HepG2 (cell line): ENCODE measurements around the gene PUDP. TPM values are rescaled to one million over a fixed set of nuclear protein-coding genes. Genes with fewer than 3 reads are reported as not detected.

Experiments used
- ATAC-seq: fragments of 200-7000 bp; cut with Tn5 transposase; 3 replicates; pipeline ENCODE4 v1.9.1; 2020; ENCODE audit warnings: mild to moderate bottlenecking, moderate library complexity
- BruUV-seq: library from RNA; stranded (reverse); fragments of 400-500 nt; replicated peaks from 2 replicates; lab custom pipeline; 2021; lab: Mats Ljungman, UMichigan
- CTCF ChIA-PET: fragments of 300-600 bp; formaldehyde crosslinking; extraction: SDS; loops from one replicate; lab custom pipeline; 2021; ENCODE audit warnings: low total read pairs, inconsistent platforms, low intra/inter-chr PET ratio; lab: Yijun Ruan, JAX
- POLR2A ChIA-PET: fragments of 350-600 bp; sonication (Branson Sonifier 250); formaldehyde crosslinking; loops from one replicate; lab custom pipeline; 2020; ENCODE audit warnings: antibody characterized with exemption, inconsistent platforms; lab: Yijun Ruan, JAX
- DNase-seq: peaks from one replicate; pipeline ENCODE4 v3.0.0-alpha.2; 2015; ENCODE audit warnings: low spot score
- FAIRE-seq: peaks from 3 replicates; lab custom pipeline; 2011; peaks lifted over from hg19 to GRCh38; lab: Jason Lieb, UNC
- H2AFZ ChIP-seq: one replicate; pipeline ENCODE4 v1.6.1; 2011; ENCODE audit warnings: low read length, inconsistent platforms
- H3K27ac ChIP-seq: fragments of 300-600 bp; 3 replicates; pipeline ENCODE4 v1.8.0; 2011; ENCODE audit warnings: mixed run types, mild to moderate bottlenecking, mixed read lengths, low read length, inconsistent platforms; ENCODE audit not compliant: insufficient read depth; ENCODE audit errors: extremely low read length
- H3K27me3 ChIP-seq, 2 experiments: fragments of 200-600 bp in 1 of 2; 2 replicates in 1 of 2; 3 replicates in 1 of 2; pipeline versions ENCODE4 v1.6.0 to v1.8.0; 2011; ENCODE audit warnings: low read length in 2 of 2, mild to moderate bottlenecking in 2 of 2, moderate library complexity in 2 of 2, inconsistent platforms in 1 of 2; ENCODE audit not compliant: insufficient read depth in 2 of 2, control insufficient read depth in 1 of 2
- H3K36me3 ChIP-seq, 2 experiments: fragments of 200-600 bp in 1 of 2; replicated peaks in 1 of 2; 2 replicates in 1 of 2; 3 replicates in 1 of 2; pipeline versions ENCODE4 v1.5.1 to v1.8.0; 2011; ENCODE audit warnings: low read length in 2 of 2, inconsistent platforms in 1 of 2; ENCODE audit not compliant: insufficient read depth in 2 of 2, control insufficient read depth in 1 of 2
- H3K4me1 ChIP-seq: 2 replicates; pipeline ENCODE4 v1.5.1; 2012; ENCODE audit warnings: low read length, inconsistent platforms; ENCODE audit not compliant: insufficient read depth
- H3K4me2 ChIP-seq: 2 replicates; pipeline ENCODE4 v1.6.0; 2011; ENCODE audit warnings: low read depth, low read length, inconsistent platforms
- H3K4me3 ChIP-seq, 3 experiments: fragments of 200-600 bp in 1 of 3; sonication (generic), shearing (Covaris generic) in 1 of 3; replicated peaks in 1 of 3; 2 replicates each; pipeline ENCODE4 v1.5.1; 2011 to 2016; ENCODE audit warnings: low read length in 3 of 3, inconsistent platforms in 2 of 3, low read depth in 2 of 3, mild to moderate bottlenecking in 2 of 3, control low read depth in 1 of 3, mixed read lengths in 1 of 3; ENCODE audit not compliant: insufficient read depth in 1 of 3
- H3K79me2 ChIP-seq: one replicate; pipeline ENCODE4 v1.6.1; 2011; ENCODE audit warnings: low read length, inconsistent platforms; ENCODE audit not compliant: insufficient read depth
- H3K9ac ChIP-seq: 2 replicates; pipeline ENCODE4 v1.6.0; 2011; ENCODE audit warnings: mild to moderate bottlenecking, low read depth, low read length, inconsistent platforms; ENCODE audit not compliant: insufficient read depth
- H3K9me3 ChIP-seq: 2 replicates; pipeline ENCODE4 v1.5.1; 2012; ENCODE audit warnings: mild to moderate bottlenecking, low read length
- H4K20me1 ChIP-seq: 2 replicates; pipeline ENCODE4 v1.6.0; 2011; ENCODE audit warnings: inconsistent platforms, mild to moderate bottlenecking, low read length, moderate library complexity; ENCODE audit not compliant: insufficient read depth
- JDP2 ChIP-seq: sonication (generic); formaldehyde crosslinking; IDR thresholded peaks from 2 replicates; pipeline ENCODE4 v1.8.1; 2022; ENCODE audit warnings: missing genetic modification reagents, borderline replicate concordance
- MAFF ChIP-seq: IDR thresholded peaks from 2 replicates; pipeline ENCODE4 v1.6.1; 2011; ENCODE audit warnings: low read depth, low read length, improper control_type of control experiment
- ZMYM3 ChIP-seq: sonication (generic); formaldehyde crosslinking; IDR thresholded peaks from 2 replicates; pipeline ENCODE4 v1.5.1; 2020; ENCODE audit warnings: mild to moderate bottlenecking, missing genetic modification reagents
- ZNF816 ChIP-seq: sonication (generic); formaldehyde crosslinking; IDR thresholded peaks from 2 replicates; pipeline ENCODE4 v1.8.0; 2022; ENCODE audit warnings: missing genetic modification reagents, mild to moderate bottlenecking, borderline replicate concordance
- WGBS: methylation state at CpG from one replicate; pipeline ENCODE4 v1.1.6; 2017; ENCODE audit warnings: low lambda C conversion rate; 5-methylcytosine and 5-hydroxymethylcytosine counted together
- in situ Hi-C: cut with HindIII; loops from 2 replicates; pipeline ENCODE4 v1.10.0; 2017; ENCODE audit warnings: low pct_unique_long_range_greater_than_20kb; ENCODE audit not compliant: extremely low pct_ligation_motif_present
- intact Hi-C: fragments of 100-400 bp; cut with micrococcal nuclease; formaldehyde crosslinking; loops from one replicate; pipeline ENCODE4 v1.10.0; 2022; ENCODE audit not compliant: unreplicated experiment
- polyA plus RNA-seq, 8 experiments: library from polyadenylated mRNA; depleted of rRNA in 3 of 8; stranded (reverse) in 7 of 8; unstranded in 1 of 8; fragments of >200 nt; fragmentation: Illumina TruSeq in 4 of 8; extraction: Trizol in 4 of 8; gene quantifications; 2 replicates each; pipeline versions ENCODE4 v1.2.1 to v1.2.3, GENCODE V29; 2011 to 2016; ENCODE audit warnings: low read depth in 4 of 8, missing spikeins in 1 of 8, mixed read lengths in 1 of 8; ENCODE audit not compliant: insufficient read depth in 1 of 8
- total RNA-seq, 5 experiments: library from RNA; depleted of rRNA; stranded (reverse); fragments of >200 nt; fragmentation: Illumina TruSeq; extraction: Trizol; gene quantifications; 2 replicates each; pipeline ENCODE4 v1.2.3, GENCODE V29; 2016; ENCODE audit warnings: low read depth in 1 of 5
- TF ChIP-seq, protein P1 (sequence below): sonication (generic); formaldehyde crosslinking; IDR thresholded peaks from 2 replicates; pipeline ENCODE4 v1.8.1; 2023; ENCODE audit warnings: mild to moderate bottlenecking, missing genetic modification reagents, borderline replicate concordance
- TF ChIP-seq, protein P2 (sequence below), 2 experiments: fragments of 450-650 bp in 1 of 2; sonication (generic) in 1 of 2; formaldehyde crosslinking in 1 of 2; IDR thresholded peaks; 2 replicates each; pipeline versions ENCODE4 v1.6.1 to v1.8.0; 2016 to 2022; ENCODE audit warnings: antibody characterized with exemption in 1 of 2, mild to moderate bottlenecking in 1 of 2, missing genetic modification reagents in 1 of 2
- TF ChIP-seq, protein P3 (sequence below): sonication (generic); formaldehyde crosslinking; IDR thresholded peaks from 2 replicates; pipeline ENCODE4 v1.5.0; 2020; ENCODE audit warnings: missing genetic modification reagents
- TF ChIP-seq, protein P4 (sequence below): sonication (generic); formaldehyde crosslinking; IDR thresholded peaks from 2 replicates; pipeline ENCODE4 v1.5.0; 2020; ENCODE audit warnings: missing genetic modification reagents

The PUDP gene
- total and polyA plus RNA-seq, 2 of the 13 experiments (the other 11 are each of a cell fraction or from before 2014, with no cell fraction given) = 7.5 to 23.5 TPM

DNA sequence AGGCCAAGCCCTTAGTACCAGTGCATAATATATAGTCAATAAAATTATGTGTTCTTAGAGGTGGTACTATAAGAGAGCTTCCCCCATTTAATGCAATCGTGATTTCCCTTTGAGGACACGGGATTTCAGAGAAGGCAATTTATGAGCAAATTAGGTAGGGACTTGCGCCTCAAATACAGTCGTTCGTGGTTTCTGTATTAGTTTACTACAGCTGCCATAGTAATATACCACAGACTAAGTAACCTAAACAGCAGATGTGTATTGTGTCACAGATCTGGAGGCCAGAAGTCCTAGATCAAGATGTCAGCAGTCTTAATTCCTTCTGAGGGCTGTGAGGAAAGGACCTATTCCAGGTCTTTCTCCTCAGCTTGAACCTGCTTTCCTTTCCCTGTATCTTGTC, 1.5 kb upstream of the PUDP start:
- peaks cover 2% of the 10 kb centered on the region for H3K79me2 ChIP-seq
- no peaks in the 10 kb centered on the region; a peak in 1 of 5 replicates for H3K27me3 ChIP-seq
- H3K9me3 ChIP-seq = no peaks in the 10 kb centered on the region
- H3K4me1 ChIP-seq = peaks cover 9% of the 10 kb centered on the region
- POLR2A ChIA-PET = no interaction called here
- no peak overlapping the region for H3K27ac ChIP-seq
- no peaks in the 10 kb centered on the region for H3K36me3 ChIP-seq
- WGBS = 100% methylated on average over 2 of the region's 5 CpGs
- H4K20me1 ChIP-seq = no peaks in the 10 kb centered on the region
- no peak overlapping the region for H2AFZ ChIP-seq
- TSS peak; percentile 49 for BruUV-seq
- no peak overlapping the region for H3K9ac ChIP-seq
- no peak overlapping the region for H3K4me2 ChIP-seq
- CTCF ChIA-PET = no interaction called here
- no peak for DNase-seq
- no peak for FAIRE-seq
- in situ Hi-C loops (no loop called here), intact Hi-C loops (loop anchor here (2.0 kb wide), 1 partner anchor 777 kb away; the partner anchor contains the start of gene PNPLA4)
- H3K4me3 ChIP-seq = no peak overlapping the region
- no peak for ATAC-seq
- TF ChIP-seq ZNF816 (CRISPR knock-in tag) = no peak
- TF ChIP-seq, protein P1, sequence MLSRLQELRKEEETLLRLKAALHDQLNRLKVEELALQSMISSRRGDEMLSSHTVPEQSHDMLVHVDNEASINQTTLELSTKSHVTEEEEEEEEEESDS = no peak
- no peak for TF ChIP-seq MAFF
- TF ChIP-seq, protein P2, sequence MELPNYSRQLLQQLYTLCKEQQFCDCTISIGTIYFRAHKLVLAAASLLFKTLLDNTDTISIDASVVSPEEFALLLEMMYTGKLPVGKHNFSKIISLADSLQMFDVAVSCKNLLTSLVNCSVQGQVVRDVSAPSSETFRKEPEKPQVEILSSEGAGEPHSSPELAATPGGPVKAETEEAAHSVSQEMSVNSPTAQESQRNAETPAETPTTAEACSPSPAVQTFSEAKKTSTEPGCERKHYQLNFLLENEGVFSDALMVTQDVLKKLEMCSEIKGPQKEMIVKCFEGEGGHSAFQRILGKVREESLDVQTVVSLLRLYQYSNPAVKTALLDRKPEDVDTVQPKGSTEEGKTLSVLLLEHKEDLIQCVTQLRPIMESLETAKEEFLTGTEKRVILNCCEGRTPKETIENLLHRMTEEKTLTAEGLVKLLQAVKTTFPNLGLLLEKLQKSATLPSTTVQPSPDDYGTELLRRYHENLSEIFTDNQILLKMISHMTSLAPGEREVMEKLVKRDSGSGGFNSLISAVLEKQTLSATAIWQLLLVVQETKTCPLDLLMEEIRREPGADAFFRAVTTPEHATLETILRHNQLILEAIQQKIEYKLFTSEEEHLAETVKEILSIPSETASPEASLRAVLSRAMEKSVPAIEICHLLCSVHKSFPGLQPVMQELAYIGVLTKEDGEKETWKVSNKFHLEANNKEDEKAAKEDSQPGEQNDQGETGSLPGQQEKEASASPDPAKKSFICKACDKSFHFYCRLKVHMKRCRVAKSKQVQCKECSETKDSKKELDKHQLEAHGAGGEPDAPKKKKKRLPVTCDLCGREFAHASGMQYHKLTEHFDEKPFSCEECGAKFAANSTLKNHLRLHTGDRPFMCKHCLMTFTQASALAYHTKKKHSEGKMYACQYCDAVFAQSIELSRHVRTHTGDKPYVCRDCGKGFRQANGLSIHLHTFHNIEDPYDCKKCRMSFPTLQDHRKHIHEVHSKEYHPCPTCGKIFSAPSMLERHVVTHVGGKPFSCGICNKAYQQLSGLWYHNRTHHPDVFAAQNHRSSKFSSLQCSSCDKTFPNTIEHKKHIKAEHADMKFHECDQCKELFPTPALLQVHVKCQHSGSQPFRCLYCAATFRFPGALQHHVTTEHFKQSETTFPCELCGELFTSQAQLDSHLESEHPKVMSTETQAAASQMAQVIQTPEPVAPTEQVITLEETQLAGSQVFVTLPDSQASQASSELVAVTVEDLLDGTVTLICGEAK (IDR thresholded peaks at IDR 0.05) = no peak
- TF ChIP-seq, protein P2 (CRISPR knock-in tag; IDR thresholded peaks at IDR 0.05) = no peak
- TF ChIP-seq, protein P3, sequence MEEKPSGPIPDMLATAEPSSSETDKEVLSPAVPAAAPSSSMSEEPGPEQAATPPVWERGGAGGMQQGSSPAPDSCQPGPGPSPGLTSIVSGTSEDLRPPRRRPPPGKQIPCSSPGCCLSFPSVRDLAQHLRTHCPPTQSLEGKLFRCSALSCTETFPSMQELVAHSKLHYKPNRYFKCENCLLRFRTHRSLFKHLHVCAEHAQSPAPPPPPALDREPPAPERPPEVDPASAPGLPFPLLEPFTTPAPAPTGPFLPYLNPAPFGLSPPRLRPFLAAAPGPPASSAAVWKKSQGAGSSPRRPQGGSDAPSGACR = no peak
- TF ChIP-seq, protein P4, sequence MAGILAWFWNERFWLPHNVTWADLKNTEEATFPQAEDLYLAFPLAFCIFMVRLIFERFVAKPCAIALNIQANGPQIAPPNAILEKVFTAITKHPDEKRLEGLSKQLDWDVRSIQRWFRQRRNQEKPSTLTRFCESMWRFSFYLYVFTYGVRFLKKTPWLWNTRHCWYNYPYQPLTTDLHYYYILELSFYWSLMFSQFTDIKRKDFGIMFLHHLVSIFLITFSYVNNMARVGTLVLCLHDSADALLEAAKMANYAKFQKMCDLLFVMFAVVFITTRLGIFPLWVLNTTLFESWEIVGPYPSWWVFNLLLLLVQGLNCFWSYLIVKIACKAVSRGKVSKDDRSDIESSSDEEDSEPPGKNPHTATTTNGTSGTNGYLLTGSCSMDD = no peak
- no peak for TF ChIP-seq ZMYM3
- no peak for TF ChIP-seq JDP2 (CRISPR knock-in tag)
